ENCODE results near the gene RTL5.

The RTL5 gene

GRCh38 chrX:72120837-72121236 lies 10.9 kb downstream of the RTL5 start:
- ChIA-PET CTCF (no interaction called here), POLR2A (ENCODE audit: low non-redundant PET) (no interaction called here)
- H3K27ac ChIP-seq, result no peak overlapping the region
- no peak for DNase-seq (ENCODE audit: low spot score)
- no peak for TF ChIP-seq CTCF (conservative IDR thresholded peaks at IDR 0.05; ENCODE audit: low read depth)

- TF ChIP-seq CTCF (conservative IDR thresholded peaks at IDR 0.05; ENCODE audit: low read depth), result no peak
- H3K27ac ChIP-seq, result no peak overlapping the region
- ChIA-PET POLR2A (ENCODE audit: low non-redundant PET) (no interaction called here), CTCF (no interaction called here)
- no peak for DNase-seq (ENCODE audit: low spot score)
Measured at GRCh38 chrX:72117636-72118210, 14.0 kb downstream of the RTL5 start.

GRCh38 chrX:72115380-72115779 lies 16.3 kb downstream of the RTL5 start:
- no peak for DNase-seq (ENCODE audit: low spot score)
- ChIA-PET CTCF (no interaction called here), POLR2A (ENCODE audit: low non-redundant PET) (no interaction called here)
- H3K27ac ChIP-seq, result no peak overlapping the region
- no peak for TF ChIP-seq CTCF (conservative IDR thresholded peaks at IDR 0.05; ENCODE audit: low read depth)

GRCh38 chrX:72114807-72115206 lies 16.9 kb downstream of the RTL5 start:
- no peak for TF ChIP-seq CTCF (conservative IDR thresholded peaks at IDR 0.05; ENCODE audit: low read depth)
- H3K27ac ChIP-seq, result no peak overlapping the region
- ChIA-PET POLR2A (ENCODE audit: low non-redundant PET) (interaction anchor here (0.5 kb wide), 1 partner anchor 1997 kb away, joined by 3 read pairs; no protein-coding TSS in a partner anchor), CTCF (no interaction called here)
- DNase-seq (ENCODE audit: low spot score), result no peak

- ChIA-PET CTCF (no interaction called here), POLR2A (ENCODE audit: low non-redundant PET) (interaction anchor here (0.5 kb wide), 1 partner anchor 1997 kb away, joined by 3 read pairs; no protein-coding TSS in a partner anchor)
- TF ChIP-seq CTCF (conservative IDR thresholded peaks at IDR 0.05; ENCODE audit: low read depth), result no peak
- no peak for DNase-seq (ENCODE audit: low spot score)
- no peak overlapping the region for H3K27ac ChIP-seq
Measured at GRCh38 chrX:72114306-72114705, 17.4 kb downstream of the RTL5 start.

- DNase-seq (ENCODE audit: low spot score), result no peak
- no peak for TF ChIP-seq CTCF (conservative IDR thresholded peaks at IDR 0.05; ENCODE audit: low read depth)
- ChIA-PET POLR2A (ENCODE audit: low non-redundant PET) (no interaction called here), CTCF (no interaction called here)
- H3K27ac ChIP-seq, result no peak overlapping the region
Measured at GRCh38 chrX:72113461-72113860, 18.3 kb downstream of the RTL5 start.
